Measurements from ENCODE around the gene CIAO2B.

DNA sequence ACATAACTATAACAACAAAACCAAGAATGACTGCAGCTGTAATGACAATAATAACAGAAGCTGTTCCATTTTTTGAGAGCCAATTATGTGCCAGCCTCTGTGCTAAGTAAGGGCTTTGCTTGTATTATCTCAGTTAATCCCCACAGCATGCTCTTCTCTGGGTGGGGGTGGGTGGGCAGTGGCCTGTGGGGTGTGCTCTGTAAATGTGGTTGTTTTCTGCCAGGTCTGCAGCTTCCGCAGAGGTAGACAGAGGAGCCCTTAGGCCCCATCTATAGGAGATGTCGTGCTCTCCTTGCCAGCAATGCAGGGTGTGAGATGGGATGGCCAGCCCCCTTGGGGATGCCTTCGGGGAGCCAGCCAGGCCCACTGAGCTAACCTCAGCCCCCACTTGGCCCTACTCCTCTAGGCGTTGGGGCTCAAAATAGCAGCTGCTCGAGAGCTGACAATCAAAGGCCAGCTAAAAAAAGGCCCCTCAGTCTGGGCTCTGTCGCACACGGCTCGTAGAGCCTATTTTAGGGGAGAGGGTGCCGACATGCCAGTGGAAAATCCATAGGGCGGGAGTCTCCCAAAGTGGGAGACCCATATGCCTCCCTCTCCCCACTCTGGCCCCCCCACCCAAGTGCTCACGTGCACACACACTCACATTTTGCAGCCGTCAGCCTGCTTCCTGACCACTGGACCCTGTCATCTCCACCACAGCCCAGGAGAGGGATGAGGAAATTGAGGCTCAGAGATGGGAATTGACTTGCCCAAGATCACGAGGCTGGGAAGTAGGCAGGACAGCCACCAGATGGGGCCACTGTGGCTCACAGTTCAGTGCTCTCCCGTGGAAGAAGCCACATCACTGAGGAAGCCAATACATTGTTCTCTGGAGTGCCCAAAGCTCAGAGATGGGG, 31.3 kb downstream of the CIAO2B start:
- TF ChIP-seq CTCF (IDR thresholded peaks at IDR 0.05; ENCODE audit: extremely low read depth in 1 of 2, insufficient read depth in 1 of 2, low read depth in 1 of 2, low read length in 2 of 2): no peak
- TF ChIP-seq, protein P1, sequence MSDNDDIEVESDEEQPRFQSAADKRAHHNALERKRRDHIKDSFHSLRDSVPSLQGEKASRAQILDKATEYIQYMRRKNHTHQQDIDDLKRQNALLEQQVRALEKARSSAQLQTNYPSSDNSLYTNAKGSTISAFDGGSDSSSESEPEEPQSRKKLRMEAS (IDR thresholded peaks at IDR 0.05; ENCODE audit: insufficient read depth, insufficient read length): no peak
- TF ChIP-seq EZH2 (IDR thresholded peaks at IDR 0.05; ENCODE audit: borderline replicate concordance, low read depth, low read length, severe bottlenecking): no peak
- TF ChIP-seq POLR2A (IDR thresholded peaks at IDR 0.05; ENCODE audit: low read depth, low read length): no peak
- no peak for TF ChIP-seq POLR2AphosphoS5 (IDR thresholded peaks at IDR 0.05; ENCODE audit: insufficient read depth, low read depth, low read length)
- no peak for TF ChIP-seq MYC (IDR thresholded peaks at IDR 0.05; ENCODE audit: low read depth, low read length)
- no peak for TF ChIP-seq GATA2 (IDR thresholded peaks at IDR 0.05; ENCODE audit: insufficient read depth, insufficient read length, low read depth, low read length)
- no peak for TF ChIP-seq FOS (IDR thresholded peaks at IDR 0.05; ENCODE audit: borderline replicate concordance, insufficient read depth, low read length)
- no peak for TF ChIP-seq JUN (IDR thresholded peaks at IDR 0.05; ENCODE audit: borderline replicate concordance, insufficient read depth, insufficient read length, low read depth)
